HCT116 (cell line): Measurements from ENCODE around the gene DHX16. TPM values are rescaled to one million over a fixed set of nuclear protein-coding genes. Genes with fewer than 3 reads are reported as not detected.

Source experiments
- ATAC-seq: fragments of 200-7000 bp; cut with Tn5 transposase; 2 replicates; pipeline ENCODE4 v1.9.1; 2020; ENCODE audit warnings: mild to moderate bottlenecking, moderate library complexity
- BruUV-seq: library from RNA; stranded (reverse); fragments of 400-500 nt; replicated peaks from 2 replicates; lab custom pipeline; 2021; lab: Mats Ljungman, UMichigan
- CTCF ChIA-PET: fragments of 300-600 bp; sonication (Branson Sonifier 250); formaldehyde crosslinking; loops from one replicate; lab custom pipeline; 2021; ENCODE audit warnings: antibody characterized with exemption; lab: Charles Lee
- POLR2A ChIA-PET: fragments of 300-600, 350-600 bp; sonication (Branson Sonifier 250); formaldehyde crosslinking; loops from one replicate; lab custom pipeline; 2021; ENCODE audit warnings: antibody characterized with exemption; lab: Charles Lee
- RAD21 ChIA-PET, 2 experiments: fragments of 300-600 bp; sonication (Branson Sonifier 250); formaldehyde crosslinking; loops; one replicate each; lab custom pipeline; 2023; ENCODE audit warnings: low total read pairs in 2 of 2; ENCODE audit not compliant: uncharacterized antibody in 2 of 2, unreplicated experiment in 2 of 2, low non-redundant PET in 1 of 2; lab: Charles Lee
- DNase-seq: peaks from one replicate; pipeline ENCODE4 v3.0.0-alpha.2; 2010; ENCODE audit warnings: low read depth, low spot score
- H2AFZ ChIP-seq: fragments of 200-600 bp; shearing (Covaris generic), sonication (generic); 2 replicates; pipeline ENCODE4 v1.6.1; 2017; ENCODE audit warnings: low read depth, mixed run types, mixed read lengths, antibody characterized with exemption, low read length; ENCODE audit not compliant: poor library complexity, severe bottlenecking
- H3K27ac ChIP-seq: 2 replicates; pipeline ENCODE4 v1.5.1; 2012; ENCODE audit warnings: low read depth, low read length
- H3K27me3 ChIP-seq: fragments of 200-600 bp; sonication (generic); 2 replicates; pipeline ENCODE4 v1.6.1; 2016; ENCODE audit warnings: mixed run types, low read length, mixed read lengths; ENCODE audit not compliant: insufficient read depth
- H3K36me3 ChIP-seq, 2 experiments: fragments of 200-500 bp in 1 of 2; fragments of 200-600 bp in 1 of 2; sonication (Bioruptor generic) in 1 of 2; sonication (generic) in 1 of 2; 2 replicates each; pipeline versions ENCODE4 v1.5.1 to v1.6.1; 2014 to 2016; ENCODE audit warnings: low read length in 2 of 2, inconsistent platforms in 1 of 2, mixed read lengths in 1 of 2, mixed run types in 1 of 2; ENCODE audit not compliant: insufficient read depth in 2 of 2, control insufficient read depth in 1 of 2
- H3K4me1 ChIP-seq, 2 experiments: fragments of 200-600 bp in 1 of 2; sonication (generic) in 1 of 2; 2 replicates each; pipeline versions ENCODE4 v1.5.1 to v1.6.1; 2012 to 2017; ENCODE audit warnings: low read length in 2 of 2, inconsistent platforms in 1 of 2, mild to moderate bottlenecking in 1 of 2, mixed read lengths in 1 of 2, mixed run types in 1 of 2, moderate library complexity in 1 of 2; ENCODE audit not compliant: insufficient read depth in 2 of 2, control insufficient read depth in 1 of 2
- H3K4me2 ChIP-seq: fragments of 200-600 bp; sonication (generic); 2 replicates; pipeline ENCODE4 v1.6.1; 2017; ENCODE audit warnings: mixed run types, low read length, mixed read lengths
- H3K4me3 ChIP-seq, 2 experiments: fragments of 200-600 bp in 1 of 2; sonication (generic) in 1 of 2; replicated peaks in 1 of 2; 2 replicates each; pipeline ENCODE4 v1.5.1; 2011 to 2016; ENCODE audit warnings: low read length in 2 of 2, control low read depth in 1 of 2, low read depth in 1 of 2, mild to moderate bottlenecking in 1 of 2, mixed read lengths in 1 of 2, mixed run types in 1 of 2
- H3K79me2 ChIP-seq: fragments of 200-600 bp; sonication (generic); 2 replicates; pipeline ENCODE4 v1.6.1; 2017; ENCODE audit warnings: mild to moderate bottlenecking, mixed run types, low read length, moderate library complexity, mixed read lengths; ENCODE audit not compliant: insufficient read depth
- H3K9ac ChIP-seq: fragments of 200-600 bp; sonication (generic); 2 replicates; pipeline ENCODE4 v1.6.1; 2016; ENCODE audit warnings: low read length, mixed read lengths
- H3K9me2 ChIP-seq: fragments of 200-600 bp; sonication (generic), shearing (Covaris generic); 2 replicates; pipeline ENCODE4 v1.6.1; 2017; ENCODE audit warnings: mixed run types, mild to moderate bottlenecking, moderate library complexity; ENCODE audit not compliant: insufficient read depth
- H3K9me3 ChIP-seq, 2 experiments: fragments of 200-500 bp in 1 of 2; fragments of 200-600 bp in 1 of 2; sonication (Bioruptor generic) in 1 of 2; sonication (generic) in 1 of 2; 2 replicates each; pipeline ENCODE4 v1.6.1; 2014 to 2017; ENCODE audit warnings: low read length in 2 of 2, mixed read lengths in 2 of 2, inconsistent platforms in 1 of 2, low read depth in 1 of 2, mild to moderate bottlenecking in 1 of 2, mixed run types in 1 of 2, moderate library complexity in 1 of 2; ENCODE audit not compliant: control insufficient read depth in 1 of 2, insufficient read depth in 1 of 2
- H4K20me1 ChIP-seq: fragments of 200-600 bp; sonication (generic), shearing (Covaris generic); 2 replicates; pipeline ENCODE4 v1.6.1; 2017; ENCODE audit warnings: mixed run types, mild to moderate bottlenecking, moderate library complexity; ENCODE audit not compliant: insufficient read depth
- CBX3 ChIP-seq: IDR thresholded peaks from 2 replicates; pipeline ENCODE4 v1.6.1; 2012; ENCODE audit warnings: low read depth
- CEBPB ChIP-seq: IDR thresholded peaks from 2 replicates; pipeline ENCODE4 v1.6.1; 2012; ENCODE audit warnings: low read depth
- CTCF ChIP-seq, 3 experiments: fragments of 200-600 bp in 1 of 3; sonication (generic) in 1 of 3; IDR thresholded peaks in 2 of 3; conservative IDR thresholded peaks in 1 of 3; 2 replicates each; pipeline ENCODE4 v1.5.1; 2012 to 2017; ENCODE audit warnings: low read depth in 2 of 3, low read length in 2 of 3, antibody characterized with exemption in 1 of 3, borderline replicate concordance in 1 of 3, control low read depth in 1 of 3, mild to moderate bottlenecking in 1 of 3, mixed read lengths in 1 of 3, mixed run types in 1 of 3, moderate library complexity in 1 of 3; ENCODE audit not compliant: insufficient read depth in 1 of 3
- EGR1 ChIP-seq: IDR thresholded peaks from 2 replicates; pipeline ENCODE4 v1.6.1; 2012; ENCODE audit warnings: low read depth
- ELF1 ChIP-seq: IDR thresholded peaks from 2 replicates; pipeline ENCODE4 v1.6.1; 2012; ENCODE audit warnings: low read depth, borderline replicate concordance
- POLR2AphosphoS5 ChIP-seq: IDR thresholded peaks from 2 replicates; pipeline ENCODE4 v1.6.1; 2011; ENCODE audit warnings: mild to moderate bottlenecking, low read depth, low read length, moderate library complexity
- RAD21 ChIP-seq: IDR thresholded peaks from 2 replicates; pipeline ENCODE4 v1.6.1; 2012; ENCODE audit warnings: low read depth, mild to moderate bottlenecking
- SIN3A ChIP-seq: IDR thresholded peaks from 2 replicates; pipeline ENCODE4 v1.6.1; 2012; ENCODE audit warnings: low read depth
- SP1 ChIP-seq: IDR thresholded peaks from 2 replicates; pipeline ENCODE4 v1.6.1; 2012; ENCODE audit warnings: low read depth
- TCF7L2 ChIP-seq: IDR thresholded peaks from 2 replicates; pipeline ENCODE4 v1.7.0; 2011; ENCODE audit warnings: borderline replicate concordance, inconsistent platforms; ENCODE audit not compliant: insufficient read depth, insufficient read length; ENCODE audit errors: extremely low read depth
- YY1 ChIP-seq: IDR thresholded peaks from 2 replicates; pipeline ENCODE4 v1.6.1; 2011; ENCODE audit warnings: low read length, low read depth, moderate library complexity, mild to moderate bottlenecking; ENCODE audit not compliant: insufficient replicate concordance; ENCODE audit errors: extremely low read depth
- ZNF274 ChIP-seq: fragments of 200-500 bp; sonication (Bioruptor generic); IDR thresholded peaks from 2 replicates; pipeline ENCODE4 v1.6.1; 2014; ENCODE audit warnings: mild to moderate bottlenecking, low read depth, low read length, inconsistent platforms
- intact Hi-C: fragments of 100-400 bp; cut with micrococcal nuclease; formaldehyde crosslinking; loops from 2 replicates; pipeline ENCODE4 v1.10.0; 2022
- total RNA-seq: library from RNA; stranded (reverse); gene quantifications from one replicate; pipeline ENCODE4 v1.2.1, GENCODE V29; 2021; ENCODE audit not compliant: unreplicated experiment

The DHX16 gene
- total RNA-seq, 1 experiment from 2014 or later: 46.0 TPM

- ChIA-PET RAD21 (no interaction called here), POLR2A (no interaction called here)
- H3K9me2 ChIP-seq: no peaks in the 10 kb centered on the region
- H3K36me3 ChIP-seq: peaks cover 7 to 21% of the 10 kb centered on the region in 2 experiments; a peak in 2 of 4 replicates
- no peak overlapping the region for H3K4me3 ChIP-seq
- H3K9me3 ChIP-seq: no peaks in the 10 kb centered on the region
- TF ChIP-seq CBX3 (no peak), EGR1 (no peak), RAD21 (no peak), ZNF274 (no peak), TCF7L2 (no peak), ELF1 (no peak), SIN3A (no peak), CEBPB (no peak), YY1 (no peak), POLR2AphosphoS5 (no peak), SP1 (no peak), CTCF (IDR thresholded peaks at IDR 0.05 in 2 of 3, conservative IDR thresholded peaks at IDR 0.05 in 1 of 3; ENCODE audit: borderline replicate concordance in 1 of 3, insufficient read depth in 1 of 3, low read depth in 2 of 3, low read length in 2 of 3) (no peak)
- TF ChIP-seq, all 23 proteins: peak for 0
- no peak overlapping the region for H3K9ac ChIP-seq
- H3K4me2 ChIP-seq: no peak overlapping the region
- no peak overlapping the region for H3K27ac ChIP-seq
- ATAC-seq (no peak), DNase-seq (no peak)
- H2AFZ ChIP-seq: no peak overlapping the region
- CTCF ChIA-PET: no interaction called here
- H3K79me2 ChIP-seq: peaks cover 12% of the 10 kb centered on the region
- H3K27me3 ChIP-seq: no peaks in the 10 kb centered on the region
- no TSS peak for BruUV-seq
- H4K20me1 ChIP-seq: no peaks in the 10 kb centered on the region
- intact Hi-C loops: no loop called here
- H3K4me1 ChIP-seq: peaks cover 8 to 16% of the 10 kb centered on the region in 2 experiments
These were observed 39.7 kb upstream of the DHX16 start for GRCh38 chr6:30712441-30712945.
